ENCODE data around the gene UBN2.
A peak's percentile ranks its signal among the peaks of the same experiment; 100 is the strongest.

DNA sequence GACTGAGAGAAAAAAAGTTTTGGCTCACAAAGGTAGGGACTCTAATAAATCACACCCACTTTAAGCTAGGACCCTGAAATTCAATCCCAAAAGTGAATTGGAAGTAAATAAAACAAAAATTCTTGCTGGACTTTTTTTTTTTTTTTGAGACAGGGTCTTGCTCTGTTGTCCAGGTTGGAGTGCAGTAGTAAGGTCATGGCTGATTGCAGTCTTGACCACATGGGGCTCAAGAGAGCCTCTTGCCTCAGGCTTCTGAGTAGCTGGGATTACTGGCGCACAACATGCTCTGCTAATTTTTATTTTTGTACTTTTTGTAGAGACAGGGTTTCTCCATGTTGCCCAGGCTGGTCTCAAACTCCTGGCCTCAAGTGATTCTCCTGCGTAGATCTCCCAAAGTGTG is 123.7 kb downstream of the UBN2 start:
- TF ChIP-seq, protein P1, sequence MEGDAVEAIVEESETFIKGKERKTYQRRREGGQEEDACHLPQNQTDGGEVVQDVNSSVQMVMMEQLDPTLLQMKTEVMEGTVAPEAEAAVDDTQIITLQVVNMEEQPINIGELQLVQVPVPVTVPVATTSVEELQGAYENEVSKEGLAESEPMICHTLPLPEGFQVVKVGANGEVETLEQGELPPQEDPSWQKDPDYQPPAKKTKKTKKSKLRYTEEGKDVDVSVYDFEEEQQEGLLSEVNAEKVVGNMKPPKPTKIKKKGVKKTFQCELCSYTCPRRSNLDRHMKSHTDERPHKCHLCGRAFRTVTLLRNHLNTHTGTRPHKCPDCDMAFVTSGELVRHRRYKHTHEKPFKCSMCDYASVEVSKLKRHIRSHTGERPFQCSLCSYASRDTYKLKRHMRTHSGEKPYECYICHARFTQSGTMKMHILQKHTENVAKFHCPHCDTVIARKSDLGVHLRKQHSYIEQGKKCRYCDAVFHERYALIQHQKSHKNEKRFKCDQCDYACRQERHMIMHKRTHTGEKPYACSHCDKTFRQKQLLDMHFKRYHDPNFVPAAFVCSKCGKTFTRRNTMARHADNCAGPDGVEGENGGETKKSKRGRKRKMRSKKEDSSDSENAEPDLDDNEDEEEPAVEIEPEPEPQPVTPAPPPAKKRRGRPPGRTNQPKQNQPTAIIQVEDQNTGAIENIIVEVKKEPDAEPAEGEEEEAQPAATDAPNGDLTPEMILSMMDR (conservative IDR thresholded peaks at IDR 0.05; ENCODE audit: low read length): 0 out of 2 replicates have a peak, but pooled peaks have one; percentile 9
- TF ChIP-seq EZH2phosphoT487 (IDR thresholded peaks at IDR 0.05; ENCODE audit: borderline replicate concordance): no peak
